NCI-H1048 (cell line): ENCODE measurements around the gene APCDD1L.
"Not testable (repeated sequence)": the region's sequence is repeated elsewhere in the genome, so short reads cannot be mapped to it uniquely, and the experiment has no call there.

Experiments used
- DNase-seq: peaks from one replicate; lab custom pipeline; 2025; lab: John Stamatoyannopoulos, UW

Gene APCDD1L

GRCh38 chr20:58514321-58515232 lies 622 bp downstream of the APCDD1L start:
- DNase-seq = no peak

GRCh38 chr20:58513580-58514285 lies 1.5 kb downstream of the APCDD1L start:
- DNase-seq = no peak

GRCh38 chr20:58512808-58513552 lies 2.2 kb downstream of the APCDD1L start:
- no peak for DNase-seq

- DNase-seq = no peak
Measured at GRCh38 chr20:58511861-58512260, 3.3 kb downstream of the APCDD1L start.

GRCh38 chr20:58511364-58511763 lies 3.8 kb downstream of the APCDD1L start:
- DNase-seq = no peak

GRCh38 chr20:58510921-58511320 lies 4.3 kb downstream of the APCDD1L start:
- DNase-seq = no peak

GRCh38 chr20:58508762-58509395 lies 6.3 kb downstream of the APCDD1L start:
- no peak for DNase-seq

GRCh38 chr20:58506999-58507398 lies 8.2 kb downstream of the APCDD1L start:
- DNase-seq = not testable (repeated sequence)

- DNase-seq = no peak
Measured at GRCh38 chr20:58504566-58504965, 10.6 kb downstream of the APCDD1L start.

GRCh38 chr20:58503668-58504067 lies 11.5 kb downstream of the APCDD1L start:
- no peak for DNase-seq

GRCh38 chr20:58500256-58500655 lies 14.9 kb downstream of the APCDD1L start:
- DNase-seq = no peak

GRCh38 chr20:58498470-58499068 lies 16.6 kb downstream of the APCDD1L start:
- DNase-seq = no peak

- no peak for DNase-seq
Measured at GRCh38 chr20:58497724-58498469, 17.3 kb downstream of the APCDD1L start.

- no peak for DNase-seq
Measured at GRCh38 chr20:58497076-58497641, 18.0 kb downstream of the APCDD1L start.

- no peak for DNase-seq
Measured at GRCh38 chr20:58496429-58496769, 18.8 kb downstream of the APCDD1L start.

- DNase-seq = no peak
Measured at GRCh38 chr20:58495623-58496428, 19.4 kb downstream of the APCDD1L start.

- no peak for DNase-seq
Measured at GRCh38 chr20:58494923-58495622, 20.1 kb downstream of the APCDD1L start.

GRCh38 chr20:58492795-58493524 lies 22.2 kb downstream of the APCDD1L start:
- no peak for DNase-seq
